Body of pancreas (tissue), 4 donors: ENCODE measurements around the gene PPIG.

Experiments
- CTCF ChIP-seq, 7 experiments: fragments of 450-650 bp in 4 of 7; fragments of 200-600 bp in 3 of 7; sonication (generic) in 3 of 7; IDR thresholded peaks; one replicate each; pipeline ENCODE4 v1.5.1; 2016 to 2019; ENCODE audit warnings: antibody characterized with exemption in 7 of 7
- POLR2A ChIP-seq, 3 donors: fragments of 450-650 bp; IDR thresholded peaks; one replicate each; pipeline ENCODE4 v1.6.1; 2016; ENCODE audit warnings: antibody characterized with exemption in 3 of 3, mild to moderate bottlenecking in 2 of 3

DNA sequence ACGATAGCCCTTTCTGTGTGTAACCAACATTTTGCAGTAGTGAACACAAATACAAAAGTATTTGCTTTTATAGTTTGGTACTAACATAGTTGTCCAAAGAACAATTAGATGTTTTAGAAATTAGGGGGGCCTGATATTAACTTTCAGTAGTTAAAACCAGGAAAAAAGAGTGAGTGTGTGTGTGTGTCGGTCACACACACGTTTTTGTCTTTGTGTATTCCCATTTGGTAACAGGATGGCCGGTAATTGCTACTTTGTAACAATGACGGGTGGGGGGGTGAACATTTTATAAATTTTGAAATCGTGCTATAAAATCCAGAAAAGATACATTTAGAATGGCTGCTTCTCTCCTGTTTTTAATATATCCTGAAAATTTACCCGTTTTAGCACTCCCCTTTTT lies 1.5 kb downstream of the PPIG start:
- TF ChIP-seq POLR2A (IDR thresholded peaks at IDR 0.05), result no peak
- no peak for TF ChIP-seq CTCF (IDR thresholded peaks at IDR 0.05)
